HG02588 (cell line): Measurements from ENCODE around the gene ATP2A2.

ENCODE experiments used
- ATAC-seq: cut with Tn5 transposase; IDR thresholded peaks from one replicate; pipeline ENCODE4 v1.9.1; 2021; ENCODE audit warnings: mild to moderate bottlenecking, moderate library complexity; ENCODE audit not compliant: unreplicated experiment

Gene ATP2A2

GRCh38 chr12:110258466-110258865, 22.6 kb upstream of the ATP2A2 start:
- ATAC-seq: no peak

- no peak for ATAC-seq
Observed at GRCh38 chr12:110262442-110263388, 18.3 kb upstream of the ATP2A2 start.

GRCh38 chr12:110266381-110266960, 14.6 kb upstream of the ATP2A2 start:
- ATAC-seq: no peak

GRCh38 chr12:110266980-110267620, 13.9 kb upstream of the ATP2A2 start:
- ATAC-seq: no peak

- no peak for ATAC-seq
Observed at GRCh38 chr12:110269622-110270124, 11.4 kb upstream of the ATP2A2 start.

GRCh38 chr12:110270125-110270962, 10.7 kb upstream of the ATP2A2 start:
- ATAC-seq: no peak

GRCh38 chr12:110271015-110271414, 10.0 kb upstream of the ATP2A2 start:
- ATAC-seq: no peak

- no peak for ATAC-seq
Observed at GRCh38 chr12:110277530-110278254, 3.4 kb upstream of the ATP2A2 start.

- no peak for ATAC-seq
Observed at GRCh38 chr12:110278255-110278536, 2.9 kb upstream of the ATP2A2 start.

- no peak for ATAC-seq
Observed at GRCh38 chr12:110279566-110280375, 1.3 kb upstream of the ATP2A2 start.

- ATAC-seq: peak; percentile 2
Observed at GRCh38 chr12:110280392-110280778, 662 bp upstream of the ATP2A2 start.

GRCh38 chr12:110281549-110282299, 677 bp downstream of the ATP2A2 start:
- ATAC-seq: peak; percentile 37

GRCh38 chr12:110282300-110282860, 1.3 kb downstream of the ATP2A2 start:
- ATAC-seq: no peak

GRCh38 chr12:110282956-110283817, 2.1 kb downstream of the ATP2A2 start:
- no peak for ATAC-seq

- ATAC-seq: no peak
Observed at GRCh38 chr12:110284597-110284996, 3.5 kb downstream of the ATP2A2 start.

- ATAC-seq: no peak
Observed at GRCh38 chr12:110286623-110287022, 5.6 kb downstream of the ATP2A2 start.

GRCh38 chr12:110287986-110288385, 6.9 kb downstream of the ATP2A2 start:
- no peak for ATAC-seq
